ENCODE data around the gene GADL1. TPM values are rescaled to one million over a fixed set of nuclear protein-coding genes. Genes with fewer than 3 reads are reported as not detected.

GADL1 gene
- polyA plus RNA-seq, 1 donor (not counting 4 experiments of a cell fraction or from before 2014, with no cell fraction given): not detected

DNA sequence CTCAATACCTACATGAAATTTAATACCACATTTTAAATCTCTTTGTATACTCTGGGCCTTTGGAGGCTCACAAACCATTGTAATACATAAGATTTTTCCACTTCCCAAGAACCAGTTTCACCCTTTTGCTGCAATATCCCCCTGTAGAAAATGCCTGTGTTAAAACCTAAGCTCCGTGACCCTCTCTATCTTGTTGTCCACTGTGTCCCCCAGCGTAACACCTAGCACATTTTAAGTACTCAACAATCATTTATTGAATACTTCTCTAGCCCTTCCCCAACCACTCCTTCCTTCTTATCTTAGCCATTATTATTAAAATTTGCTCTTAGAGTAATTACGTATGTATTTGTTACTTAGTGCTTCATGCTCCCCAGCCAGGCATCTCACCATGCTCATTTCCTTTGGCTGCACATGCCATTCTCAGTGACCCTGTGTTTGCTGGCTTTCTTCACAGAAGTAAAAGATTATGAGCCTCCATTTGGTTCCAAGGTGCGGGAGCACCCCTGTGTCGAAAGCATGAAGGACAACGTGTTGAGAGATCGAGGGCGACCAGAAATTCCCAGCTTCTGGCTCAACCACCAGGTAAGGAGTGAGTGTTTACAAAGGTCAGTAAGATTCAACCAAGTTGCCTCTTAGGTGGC lies 206.4 kb downstream of the GADL1 start:
- no peak overlapping the region for H2AFZ ChIP-seq (ENCODE audit: control insufficient read depth, low read length)
- H4K20me1 ChIP-seq (ENCODE audit: control insufficient read depth, extremely low read depth, insufficient read depth, low read length): peaks cover 6% of the 10 kb centered on the region
- no peak for TF ChIP-seq EZH2 (IDR thresholded peaks at IDR 0.05; ENCODE audit: low read length)
- TF ChIP-seq, protein P1, sequence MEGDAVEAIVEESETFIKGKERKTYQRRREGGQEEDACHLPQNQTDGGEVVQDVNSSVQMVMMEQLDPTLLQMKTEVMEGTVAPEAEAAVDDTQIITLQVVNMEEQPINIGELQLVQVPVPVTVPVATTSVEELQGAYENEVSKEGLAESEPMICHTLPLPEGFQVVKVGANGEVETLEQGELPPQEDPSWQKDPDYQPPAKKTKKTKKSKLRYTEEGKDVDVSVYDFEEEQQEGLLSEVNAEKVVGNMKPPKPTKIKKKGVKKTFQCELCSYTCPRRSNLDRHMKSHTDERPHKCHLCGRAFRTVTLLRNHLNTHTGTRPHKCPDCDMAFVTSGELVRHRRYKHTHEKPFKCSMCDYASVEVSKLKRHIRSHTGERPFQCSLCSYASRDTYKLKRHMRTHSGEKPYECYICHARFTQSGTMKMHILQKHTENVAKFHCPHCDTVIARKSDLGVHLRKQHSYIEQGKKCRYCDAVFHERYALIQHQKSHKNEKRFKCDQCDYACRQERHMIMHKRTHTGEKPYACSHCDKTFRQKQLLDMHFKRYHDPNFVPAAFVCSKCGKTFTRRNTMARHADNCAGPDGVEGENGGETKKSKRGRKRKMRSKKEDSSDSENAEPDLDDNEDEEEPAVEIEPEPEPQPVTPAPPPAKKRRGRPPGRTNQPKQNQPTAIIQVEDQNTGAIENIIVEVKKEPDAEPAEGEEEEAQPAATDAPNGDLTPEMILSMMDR (optimal IDR thresholded peaks at IDR 0.05 in 1 of 3, IDR thresholded peaks at IDR 0.05 in 1 of 3, conservative IDR thresholded peaks at IDR 0.05 in 1 of 3; ENCODE audit: extremely low read depth in 1 of 3, insufficient read depth in 2 of 3, low read length in 3 of 3): no peak
- H3K9ac ChIP-seq (ENCODE audit: control insufficient read depth, extremely low read depth, insufficient read depth, low read length): no peak overlapping the region
- H3K4me3 ChIP-seq (ENCODE audit: control insufficient read depth in 2 of 3, extremely low read depth in 1 of 3, insufficient read depth in 2 of 3, low read depth in 1 of 3, low read length in 3 of 3): no peak overlapping the region
- peak overlapping the region; percentile 66 for H3K4me2 ChIP-seq (ENCODE audit: control insufficient read depth, extremely low read depth, insufficient read depth, low read depth, low read length)
- FAIRE-seq: no peak
- peaks cover 33 to 58% of the 10 kb centered on the region in 2 experiments for H3K36me3 ChIP-seq (ENCODE audit: control insufficient read depth in 2 of 2, extremely low read depth in 1 of 2, insufficient read depth in 2 of 2, low read length in 2 of 2)
- DNase-seq (ENCODE audit: low read depth, low spot score): no peak
- no peaks in the 10 kb centered on the region for H3K27me3 ChIP-seq (ENCODE audit: control insufficient read depth, extremely low read depth, insufficient read depth, low read length)
- H3K79me2 ChIP-seq (ENCODE audit: control insufficient read depth, insufficient read depth, low read length): peaks cover 46% of the 10 kb centered on the region
- H3K27ac ChIP-seq (ENCODE audit: control insufficient read depth, insufficient read depth, low read length): peak overlapping the region; percentile 71
- H3K9me3 ChIP-seq (ENCODE audit: control insufficient read depth, low read depth, low read length): no peaks in the 10 kb centered on the region
- dilution Hi-C loops (cut with MboI; ENCODE audit: extremely low pct_ligation_motif_present, low sequenced_read_pairs): no loop called here
- H3K4me1 ChIP-seq (ENCODE audit: control insufficient read depth, extremely low read depth, insufficient read depth, low read length): peaks cover 25% of the 10 kb centered on the region
- H3K9me1 ChIP-seq (ENCODE audit: control insufficient read depth, extremely low read depth, insufficient read depth, low read length): no peaks in the 10 kb centered on the region

DNA sequence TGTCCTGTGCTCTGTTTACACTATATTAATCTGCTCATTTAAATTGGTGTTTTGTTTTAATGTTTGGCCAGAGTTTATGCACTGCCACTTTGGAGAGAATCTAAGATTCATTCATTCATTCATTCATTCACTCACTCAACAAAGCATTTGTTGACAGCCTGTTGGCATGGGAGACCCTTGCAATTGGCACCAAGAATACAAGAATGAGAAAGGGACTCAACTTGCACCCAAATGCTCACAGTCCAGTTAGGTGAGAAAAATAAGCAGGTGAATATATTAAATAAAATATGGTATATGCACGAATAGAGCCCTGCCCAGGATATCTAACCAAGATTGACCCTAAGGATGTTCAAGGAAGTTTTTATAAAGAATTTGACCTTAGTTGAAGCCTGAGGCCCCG lies 207.7 kb downstream of the GADL1 start:
- H3K36me3 ChIP-seq (ENCODE audit: control insufficient read depth in 2 of 2, extremely low read depth in 1 of 2, insufficient read depth in 2 of 2, low read length in 2 of 2): peaks cover 30 to 54% of the 10 kb centered on the region in 2 experiments
- peaks cover 13% of the 10 kb centered on the region for H4K20me1 ChIP-seq (ENCODE audit: control insufficient read depth, extremely low read depth, insufficient read depth, low read length)
- H3K27ac ChIP-seq (ENCODE audit: control insufficient read depth, insufficient read depth, low read length): no peak overlapping the region
- TF ChIP-seq, protein P1 (optimal IDR thresholded peaks at IDR 0.05 in 1 of 3, IDR thresholded peaks at IDR 0.05 in 1 of 3, conservative IDR thresholded peaks at IDR 0.05 in 1 of 3; ENCODE audit: extremely low read depth in 1 of 3, insufficient read depth in 2 of 3, low read length in 3 of 3): no peak
- TF ChIP-seq EZH2 (IDR thresholded peaks at IDR 0.05; ENCODE audit: low read length): no peak
- H3K4me3 ChIP-seq (ENCODE audit: control insufficient read depth in 2 of 3, extremely low read depth in 1 of 3, insufficient read depth in 2 of 3, low read depth in 1 of 3, low read length in 3 of 3): no peak overlapping the region
- H3K4me2 ChIP-seq (ENCODE audit: control insufficient read depth, extremely low read depth, insufficient read depth, low read depth, low read length): no peak overlapping the region
- no peaks in the 10 kb centered on the region for H3K9me3 ChIP-seq (ENCODE audit: control insufficient read depth, low read depth, low read length)
- H3K9me1 ChIP-seq (ENCODE audit: control insufficient read depth, extremely low read depth, insufficient read depth, low read length): peaks cover 2% of the 10 kb centered on the region
- H3K79me2 ChIP-seq (ENCODE audit: control insufficient read depth, insufficient read depth, low read length): peaks cover 58% of the 10 kb centered on the region
- DNase-seq (ENCODE audit: low read depth, low spot score) (no peak), FAIRE-seq (no peak)
- H3K9ac ChIP-seq (ENCODE audit: control insufficient read depth, extremely low read depth, insufficient read depth, low read length): no peak overlapping the region
- no peaks in the 10 kb centered on the region for H3K27me3 ChIP-seq (ENCODE audit: control insufficient read depth, extremely low read depth, insufficient read depth, low read length)
- H3K4me1 ChIP-seq (ENCODE audit: control insufficient read depth, extremely low read depth, insufficient read depth, low read length): peaks cover 26% of the 10 kb centered on the region
- dilution Hi-C loops (cut with MboI; ENCODE audit: extremely low pct_ligation_motif_present, low sequenced_read_pairs): no loop called here
- H2AFZ ChIP-seq (ENCODE audit: control insufficient read depth, low read length): no peak overlapping the region
